Breast epithelium (tissue), 4 donors: Measurements from ENCODE around the gene KRT74. TPM values are rescaled to one million over a fixed set of nuclear protein-coding genes. Genes with fewer than 3 reads are reported as not detected.
A peak's percentile ranks its signal among the peaks of the same experiment; 100 is the strongest.

Source experiments
- DNase-seq, 2 donors: peaks; one replicate each; pipeline ENCODE4 v3.0.0-alpha.2; 2019; ENCODE audit warnings: low spot score in 2 of 2
- H3K27ac ChIP-seq, 2 donors: fragments of 200-600 bp; sonication (generic) in 1 of 2; one replicate each; pipeline ENCODE4 v1.5.1; 2016 to 2019; ENCODE audit warnings: mild to moderate bottlenecking in 1 of 2
- H3K27me3 ChIP-seq, 2 donors: fragments of 200-600 bp; sonication (generic) in 1 of 2; one replicate each; pipeline versions ENCODE4 v1.5.1 to v1.6.0; 2017 to 2019; ENCODE audit warnings: control low read depth in 1 of 2, mild to moderate bottlenecking in 1 of 2
- H3K36me3 ChIP-seq: fragments of 200-600 bp; one replicate; pipeline ENCODE4 v1.5.1; 2019
- H3K4me1 ChIP-seq, 2 donors: fragments of 200-600 bp; sonication (generic); one replicate each; pipeline ENCODE4 v1.5.1; 2016 to 2019; ENCODE audit warnings: control low read depth in 1 of 2
- H3K4me3 ChIP-seq, 3 donors: fragments of 200-600 bp; sonication (generic); 1 replicate in 2 of 3; 2 replicates in 1 of 3; pipeline ENCODE4 v1.5.1; 2016 to 2019; ENCODE audit warnings: mild to moderate bottlenecking in 3 of 3, moderate library complexity in 2 of 3
- H3K9me3 ChIP-seq, 2 donors: fragments of 200-600 bp; sonication (generic) in 1 of 2; one replicate each; pipeline ENCODE4 v1.5.1; 2016 to 2019; ENCODE audit warnings: control low read depth in 1 of 2
- CTCF ChIP-seq, 3 donors: fragments of 450-650 bp; IDR thresholded peaks; one replicate each; pipeline ENCODE4 v1.5.1; 2016 to 2017; ENCODE audit warnings: antibody characterized with exemption in 3 of 3, mild to moderate bottlenecking in 3 of 3, moderate library complexity in 3 of 3
- POLR2A ChIP-seq: fragments of 450-650 bp; IDR thresholded peaks from one replicate; pipeline ENCODE4 v1.6.1; 2016; ENCODE audit warnings: antibody characterized with exemption, mild to moderate bottlenecking, moderate library complexity
- POLR2AphosphoS5 ChIP-seq, 3 donors: sonication (generic); formaldehyde crosslinking; IDR thresholded peaks; one replicate each; pipeline ENCODE4 v1.6.1; 2017; ENCODE audit warnings: antibody characterized with exemption in 3 of 3
- intact Hi-C: fragments of 100-400 bp; cut with DNase I; formaldehyde crosslinking; loops from one replicate; pipeline ENCODE4 v1.15.1; 2023; ENCODE audit warnings: low total_unique reads
- total RNA-seq, 3 donors: library from RNA; depleted of rRNA; stranded (reverse); fragments of >200 nt; gene quantifications; one replicate each; pipeline ENCODE4 v1.1.0, GENCODE V29; 2016

The KRT74 gene
- total RNA-seq, 3 donors from 2014 or later, result not detected

GRCh38 chr12:52519387-52519703 is 54.3 kb downstream of the KRT74 start:
- Histone ChIP-seq H3K27ac (peak overlapping the region; percentile 89 to 90), H3K4me1 (peaks cover 2 to 11% of the 10 kb centered on the region in 2 donors), H3K4me3 (peak overlapping the region in 2 of 3 donors; percentile 59 to 69), H3K36me3 (no peaks in the 10 kb centered on the region), H3K9me3 (no peaks in the 10 kb centered on the region), H3K27me3 (no peaks in the 10 kb centered on the region)
- TF ChIP-seq CTCF (IDR thresholded peaks at IDR 0.05) (no peak), POLR2AphosphoS5 (IDR thresholded peaks at IDR 0.05) (no peak), POLR2A (no peak)
- intact Hi-C loops, result no loop called here
- DNase-seq, result no peak

- Histone ChIP-seq H3K27ac (peak overlapping the region; percentile 89 to 90), H3K9me3 (no peaks in the 10 kb centered on the region), H3K27me3 (no peaks in the 10 kb centered on the region), H3K36me3 (no peaks in the 10 kb centered on the region), H3K4me1 (peaks cover 0 to 5% of the 10 kb centered on the region in 2 donors), H3K4me3 (peak overlapping the region in 2 of 3 donors; percentile 59 to 69)
- intact Hi-C loops, result no loop called here
- no peak for TF ChIP-seq POLR2AphosphoS5 (IDR thresholded peaks at IDR 0.05)
- TF ChIP-seq POLR2A, result no peak
- no peak for TF ChIP-seq CTCF (IDR thresholded peaks at IDR 0.05)
- DNase-seq, result peak in 1 of 2 donors; percentile 17
These were observed 54.9 kb downstream of the KRT74 start for GRCh38 chr12:52518574-52519386.

GRCh38 chr12:52517888-52518287 is 55.8 kb downstream of the KRT74 start:
- no peak for TF ChIP-seq POLR2A
- peak in 1 of 3 donors; percentile 23 for TF ChIP-seq POLR2AphosphoS5 (IDR thresholded peaks at IDR 0.05)
- no peak for TF ChIP-seq CTCF (IDR thresholded peaks at IDR 0.05)
- DNase-seq, result peak in 1 of 2 donors; percentile 25
- Histone ChIP-seq H3K36me3 (no peaks in the 10 kb centered on the region), H3K27ac (peak overlapping the region; percentile 89 to 90), H3K27me3 (no peaks in the 10 kb centered on the region), H3K4me3 (peak overlapping the region in 2 of 3 donors; percentile 59 to 69), H3K4me1 (no peaks in the 10 kb centered on the region), H3K9me3 (no peaks in the 10 kb centered on the region)
- intact Hi-C loops, result no loop called here

- TF ChIP-seq CTCF (IDR thresholded peaks at IDR 0.05) (no peak), POLR2A (no peak), POLR2AphosphoS5 (IDR thresholded peaks at IDR 0.05) (no peak)
- Histone ChIP-seq H3K27me3 (no peaks in the 10 kb centered on the region), H3K36me3 (no peaks in the 10 kb centered on the region), H3K27ac (peak overlapping the region; percentile 40 to 71), H3K4me3 (peak overlapping the region in 2 of 3 donors; percentile 59 to 69), H3K9me3 (no peaks in the 10 kb centered on the region), H3K4me1 (no peaks in the 10 kb centered on the region)
- intact Hi-C loops, result no loop called here
- peak in 1 of 2 donors; percentile 17 for DNase-seq
These were observed 56.4 kb downstream of the KRT74 start for GRCh38 chr12:52517005-52517835.
